K562 (cell line): ENCODE measurements around the gene EPB42. TPM values are rescaled to one million over a fixed set of nuclear protein-coding genes. Genes with fewer than 3 reads are reported as not detected.

ENCODE experiments used
- ARID3A ChIP-seq: IDR thresholded peaks from 2 replicates; pipeline ENCODE4 v1.6.1; 2012; ENCODE audit warnings: low read depth, low read length, improper control_type of control experiment, borderline replicate concordance
- ATF1 ChIP-seq, 2 experiments: fragments of 450-650 bp in 1 of 2; IDR thresholded peaks; 2 replicates each; pipeline ENCODE4 v1.6.1; 2016; ENCODE audit warnings: missing compliant biosample characterization in 1 of 2, missing genetic modification characterization in 1 of 2
- CBFA2T3 ChIP-seq: fragments of 450-650 bp; IDR thresholded peaks from 2 replicates; pipeline ENCODE4 v1.6.1; 2017
- CHCHD3 ChIP-seq: fragments of 250-450 bp; sonication (Bioruptor Pico); IDR thresholded peaks from 2 replicates; pipeline ENCODE4 v2.1.2; 2022; ENCODE audit warnings: mild to moderate bottlenecking
- CXXC5 ChIP-seq: fragments of 250-450 bp; sonication (Bioruptor Pico); IDR thresholded peaks from 2 replicates; pipeline ENCODE4 v1.8.0; 2022; ENCODE audit warnings: inconsistent platforms, mild to moderate bottlenecking, moderate library complexity
- DLX4 ChIP-seq: fragments of 250-450 bp; sonication (Bioruptor Pico); IDR thresholded peaks from 2 replicates; pipeline ENCODE4 v1.6.1; 2021; ENCODE audit warnings: mild to moderate bottlenecking
- GATAD2B ChIP-seq: fragments of 450-650 bp; IDR thresholded peaks from 2 replicates; pipeline ENCODE4 v1.6.1; 2017; ENCODE audit warnings: mild to moderate bottlenecking, borderline replicate concordance
- JUND ChIP-seq, 2 experiments: IDR thresholded peaks; 2 replicates in 1 of 2; 3 replicates in 1 of 2; pipeline ENCODE4 v1.6.1; 2011; ENCODE audit warnings: borderline replicate concordance in 2 of 2, low read depth in 2 of 2, low read length in 2 of 2, improper control_type of control experiment in 1 of 2, missing biosample characterization in 1 of 2, missing genetic modification characterization in 1 of 2, missing genetic modification reagents in 1 of 2
- L3MBTL2 ChIP-seq: fragments of 450-650 bp; IDR thresholded peaks from 2 replicates; pipeline ENCODE4 v1.6.1; 2016; ENCODE audit warnings: mild to moderate bottlenecking, moderate library complexity
- MAFG ChIP-seq: fragments of 450-650 bp; conservative IDR thresholded peaks from 2 replicates; pipeline ENCODE4 v1.6.1; 2016; ENCODE audit warnings: missing genetic modification characterization, missing compliant biosample characterization
- NR2F6 ChIP-seq: fragments of 450-650 bp; formaldehyde crosslinking; IDR thresholded peaks from 2 replicates; pipeline ENCODE4 v1.4.0; 2020; ENCODE audit warnings: mild to moderate bottlenecking
- PML ChIP-seq: IDR thresholded peaks from 2 replicates; pipeline ENCODE4 v1.6.1; 2012; ENCODE audit warnings: low read length, inconsistent platforms
- POLR2B ChIP-seq: fragments of 450-650 bp; IDR thresholded peaks from 2 replicates; pipeline ENCODE4 v1.6.1; 2018; ENCODE audit warnings: low read depth; ENCODE audit not compliant: partially characterized antibody
- PPARD ChIP-seq: fragments of 250-450 bp; sonication (Bioruptor Pico); IDR thresholded peaks from 2 replicates; pipeline ENCODE4 v1.8.0; 2022; ENCODE audit warnings: inconsistent platforms, mild to moderate bottlenecking, moderate library complexity
- PTBP1 ChIP-seq: fragments of 200-400 bp; formaldehyde crosslinking; IDR thresholded peaks from 2 replicates; pipeline ENCODE4 v1.6.1; 2017; ENCODE audit warnings: low read depth, low read length
- RAD51 ChIP-seq: fragments of 450-650 bp; IDR thresholded peaks from 2 replicates; pipeline ENCODE4 v1.7.1; 2016; ENCODE audit warnings: low read depth, mild to moderate bottlenecking, borderline replicate concordance
- SMARCA4 ChIP-seq: fragments of 450-650 bp; IDR thresholded peaks from 2 replicates; pipeline ENCODE4 v1.6.1; 2016
- TEAD1 ChIP-seq, 2 experiments: fragments of 450-650 bp in 1 of 2; sonication (generic) in 1 of 2; formaldehyde crosslinking; IDR thresholded peaks; 2 replicates each; pipeline versions ENCODE4 v1.4.0 to v1.8.0; 2020 to 2022; ENCODE audit warnings: mild to moderate bottlenecking in 2 of 2, missing genetic modification reagents in 1 of 2
- ZNF274 ChIP-seq: IDR thresholded peaks from 2 replicates; pipeline ENCODE4 v1.6.1; 2011; ENCODE audit warnings: low read depth, mild to moderate bottlenecking, low read length, moderate library complexity, borderline replicate concordance
- polyA plus RNA-seq, 8 experiments: library from polyadenylated mRNA; depleted of rRNA in 4 of 8; stranded (reverse) in 5 of 8; unstranded in 3 of 8; fragments of >200 nt; fragmentation: Nextera tagmentation in 2 of 8; fragmentation: Illumina TruSeq in 1 of 8; extraction: Ambion mirVana in 2 of 8; extraction: Trizol in 1 of 8; gene quantifications; 2 replicates each; pipeline versions ENCODE4 v1.2.1 to v1.2.3, GENCODE V29; 2011 to 2014; ENCODE audit warnings: inconsistent platforms in 1 of 8, missing spikeins in 1 of 8
- total RNA-seq, 7 experiments: library from RNA; depleted of rRNA in 6 of 7; stranded (reverse); fragments of >200 nt in 6 of 7; fragmentation: Illumina TruSeq in 2 of 7; extraction: Trizol in 2 of 7; gene quantifications; 2 replicates each; pipeline versions ENCODE4 v1.2.1 to v1.2.3, GENCODE V29; 2011 to 2021; ENCODE audit warnings: low replicate concordance in 1 of 7
- TF ChIP-seq, protein P1 (sequence below): fragments of 450-650 bp; IDR thresholded peaks from 2 replicates; pipeline ENCODE4 v1.6.1; 2018; ENCODE audit not compliant: partially characterized antibody
- TF ChIP-seq, protein P2 (sequence below): fragments of 250-450 bp; sonication (Bioruptor Pico); IDR thresholded peaks from 2 replicates; pipeline ENCODE4 v1.4.0; 2020

The EPB42 gene
- total and polyA plus RNA-seq, 9 of the 15 experiments (the other 6 are each of a cell fraction or from before 2014, with no cell fraction given): 0.38 to 2.3 (median 1.4) TPM

- no peak for TF ChIP-seq ATF1 (CRISPR knock-in tag; IDR thresholded peaks at IDR 0.05)
- TF ChIP-seq ATF1 (tag; IDR thresholded peaks at IDR 0.05): no peak
- peak; percentile 97 for TF ChIP-seq MAFG (tag)
- TF ChIP-seq NR2F6 (CRISPR knock-in tag): no peak
- TF ChIP-seq PTBP1: no peak
- peak in 1 of 2 experiments; percentile 64; a peak in 1 of 4 replicates for TF ChIP-seq TEAD1 (CRISPR knock-in tag; IDR thresholded peaks at IDR 0.05)
- TF ChIP-seq, protein P1, sequence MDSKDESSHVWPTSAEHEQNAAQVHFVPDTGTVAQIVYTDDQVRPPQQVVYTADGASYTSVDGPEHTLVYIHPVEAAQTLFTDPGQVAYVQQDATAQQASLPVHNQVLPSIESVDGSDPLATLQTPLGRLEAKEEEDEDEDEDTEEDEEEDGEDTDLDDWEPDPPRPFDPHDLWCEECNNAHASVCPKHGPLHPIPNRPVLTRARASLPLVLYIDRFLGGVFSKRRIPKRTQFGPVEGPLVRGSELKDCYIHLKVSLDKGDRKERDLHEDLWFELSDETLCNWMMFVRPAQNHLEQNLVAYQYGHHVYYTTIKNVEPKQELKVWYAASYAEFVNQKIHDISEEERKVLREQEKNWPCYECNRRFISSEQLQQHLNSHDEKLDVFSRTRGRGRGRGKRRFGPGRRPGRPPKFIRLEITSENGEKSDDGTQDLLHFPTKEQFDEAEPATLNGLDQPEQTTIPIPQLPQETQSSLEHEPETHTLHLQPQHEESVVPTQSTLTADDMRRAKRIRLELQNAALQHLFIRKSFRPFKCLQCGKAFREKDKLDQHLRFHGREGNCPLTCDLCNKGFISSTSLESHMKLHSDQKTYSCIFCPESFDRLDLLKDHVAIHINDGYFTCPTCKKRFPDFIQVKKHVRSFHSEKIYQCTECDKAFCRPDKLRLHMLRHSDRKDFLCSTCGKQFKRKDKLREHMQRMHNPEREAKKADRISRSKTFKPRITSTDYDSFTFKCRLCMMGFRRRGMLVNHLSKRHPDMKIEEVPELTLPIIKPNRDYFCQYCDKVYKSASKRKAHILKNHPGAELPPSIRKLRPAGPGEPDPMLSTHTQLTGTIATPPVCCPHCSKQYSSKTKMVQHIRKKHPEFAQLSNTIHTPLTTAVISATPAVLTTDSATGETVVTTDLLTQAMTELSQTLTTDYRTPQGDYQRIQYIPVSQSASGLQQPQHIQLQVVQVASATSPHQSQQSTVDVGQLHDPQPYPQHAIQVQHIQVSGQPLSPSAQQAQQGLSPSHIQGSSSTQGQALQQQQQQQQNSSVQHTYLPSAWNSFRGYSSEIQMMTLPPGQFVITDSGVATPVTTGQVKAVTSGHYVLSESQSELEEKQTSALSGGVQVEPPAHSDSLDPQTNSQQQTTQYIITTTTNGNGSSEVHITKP: peak; percentile 43
- TF ChIP-seq ZNF274: no peak
- TF ChIP-seq ARID3A: 0 out of 2 replicates have a peak, but pooled peaks have one; percentile 9
- no peak for TF ChIP-seq GATAD2B
- peak; percentile 89 for TF ChIP-seq CBFA2T3
- peak; percentile 34; the same call in 1 of the 2 replicates for TF ChIP-seq PML
- no peak for TF ChIP-seq POLR2B
- TF ChIP-seq, protein P2, sequence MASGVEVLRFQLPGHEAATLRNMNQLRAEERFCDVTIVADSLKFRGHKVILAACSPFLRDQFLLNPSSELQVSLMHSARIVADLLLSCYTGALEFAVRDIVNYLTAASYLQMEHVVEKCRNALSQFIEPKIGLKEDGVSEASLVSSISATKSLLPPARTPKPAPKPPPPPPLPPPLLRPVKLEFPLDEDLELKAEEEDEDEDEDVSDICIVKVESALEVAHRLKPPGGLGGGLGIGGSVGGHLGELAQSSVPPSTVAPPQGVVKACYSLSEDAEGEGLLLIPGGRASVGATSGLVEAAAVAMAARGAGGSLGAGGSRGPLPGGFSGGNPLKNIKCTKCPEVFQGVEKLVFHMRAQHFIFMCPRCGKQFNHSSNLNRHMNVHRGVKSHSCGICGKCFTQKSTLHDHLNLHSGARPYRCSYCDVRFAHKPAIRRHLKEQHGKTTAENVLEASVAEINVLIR (CRISPR knock-in tag): no peak
- no peak for TF ChIP-seq PPARD (CRISPR knock-in tag)
- TF ChIP-seq CHCHD3 (CRISPR knock-in tag): no peak
- TF ChIP-seq DLX4 (CRISPR knock-in tag): no peak
- peak; percentile 40; the same call in 1 of the 2 replicates for TF ChIP-seq JUND (IDR thresholded peaks at IDR 0.05; ENCODE audit: borderline replicate concordance, low read depth, low read length)
- TF ChIP-seq JUND (tag; IDR thresholded peaks at IDR 0.05; ENCODE audit: borderline replicate concordance, low read depth, low read length): peak; percentile 56; the same call in 1 of the 3 replicates
- TF ChIP-seq RAD51: peak; percentile 12; the same call in 1 of the 2 replicates
- peak; percentile 51; the same call in 1 of the 2 replicates for TF ChIP-seq L3MBTL2
- TF ChIP-seq CXXC5 (CRISPR knock-in tag): peak; percentile 35; the same call in 1 of the 2 replicates
- TF ChIP-seq SMARCA4: peak; percentile 86
Measured at GRCh38 chr15:43230640-43231115, 9.9 kb upstream of the EPB42 start (continued).
